ENCODE results near the gene SPINT1.

Gene SPINT1

GRCh38 chr15:40900256-40901052, 56.6 kb downstream of the SPINT1 start:
- CTCF ChIA-PET = interaction anchor here (0.6 to 12.1 kb wide), 8 partner anchors 9 to 286 kb away, joined by 3 to 155 read pairs (median 4); partner anchors contain the start of genes DLL4 and RHOV
- POLR2A ChIA-PET = no interaction called here
- DNase-seq (ENCODE audit: extremely low spot score) = no peak
- TF ChIP-seq CTCF (IDR thresholded peaks at IDR 0.05; ENCODE audit: control extremely low read depth, extremely low read depth, low read depth, missing control alignments) = no peak

- POLR2A ChIA-PET = no interaction called here
- CTCF ChIA-PET = interaction anchor here (0.6 to 12.1 kb wide), 6 partner anchors 30 to 285 kb away, joined by 3 to 155 read pairs (median 29); partner anchors contain the start of genes DLL4 and RHOV
- TF ChIP-seq CTCF (IDR thresholded peaks at IDR 0.05; ENCODE audit: control extremely low read depth, extremely low read depth, low read depth, missing control alignments) = no peak
- no peak for DNase-seq (ENCODE audit: extremely low spot score)
Observed at GRCh38 chr15:40901053-40901443, 57.2 kb downstream of the SPINT1 start.

GRCh38 chr15:40902605-40903561, 59.0 kb downstream of the SPINT1 start:
- peak; percentile 2 for TF ChIP-seq CTCF (IDR thresholded peaks at IDR 0.05; ENCODE audit: control extremely low read depth, extremely low read depth, low read depth, missing control alignments)
- CTCF ChIA-PET = interaction anchor here (0.8 to 12.1 kb wide), 33 partner anchors 7 to 430 kb away, joined by 3 to 215 read pairs (median 5); partner anchors contain the start of genes CHAC1, DLL4, GCHFR and NUSAP1
- no peak for DNase-seq (ENCODE audit: extremely low spot score)
- POLR2A ChIA-PET = interaction anchor here (0.6 kb wide), 1 partner anchor 133 kb away, joined by 5 read pairs; no protein-coding TSS in a partner anchor

- no peak for TF ChIP-seq CTCF (IDR thresholded peaks at IDR 0.05; ENCODE audit: control extremely low read depth, extremely low read depth, low read depth, missing control alignments)
- CTCF ChIA-PET = interaction anchor here (0.6 to 12.1 kb wide), 40 partner anchors 9 to 438 kb away, joined by 3 to 215 read pairs (median 4); partner anchors contain the start of genes CHAC1, CHP1, DLL4 and EXD1
- no peak for DNase-seq (ENCODE audit: extremely low spot score)
- POLR2A ChIA-PET = no interaction called here
Observed at GRCh38 chr15:40904552-40905201, 60.8 kb downstream of the SPINT1 start.

- peak; percentile 80 for TF ChIP-seq CTCF (IDR thresholded peaks at IDR 0.05; ENCODE audit: control extremely low read depth, extremely low read depth, low read depth, missing control alignments)
- ChIA-PET POLR2A (interaction anchor here (0.7 kb wide), 1 partner anchor 111 kb away, joined by 4 read pairs; no protein-coding TSS in a partner anchor), CTCF (interaction anchor here (0.7 to 12.1 kb wide), 34 partner anchors 11 to 587 kb away, joined by 3 to 215 read pairs (median 4); partner anchors contain the start of genes CHP1, DLL4, EXD1 and ITPKA)
- DNase-seq (ENCODE audit: extremely low spot score) = peak; percentile 87
Observed at GRCh38 chr15:40906091-40906990, 62.5 kb downstream of the SPINT1 start.

Measured in GM10248 (cell line).